GM10266 (cell line): ENCODE measurements around the gene TET2.

Experiments
- DNase-seq: peaks from one replicate; pipeline ENCODE4 v3.0.0; 2012; ENCODE audit errors: extremely low spot score
- CTCF ChIP-seq: IDR thresholded peaks from 2 replicates; pipeline ENCODE4 v1.5.1; 2012; ENCODE audit warnings: mild to moderate bottlenecking, low read depth; ENCODE audit not compliant: control insufficient read depth, insufficient read depth; ENCODE audit errors: missing control alignments

The TET2 gene

GRCh38 chr4:105149771-105150170, 3.1 kb downstream of the TET2 start:
- no peak for TF ChIP-seq CTCF
- no peak for DNase-seq

- no peak for TF ChIP-seq CTCF
- no peak for DNase-seq
Measured at GRCh38 chr4:105150503-105150902, 3.8 kb downstream of the TET2 start.

GRCh38 chr4:105153749-105154148, 7.1 kb downstream of the TET2 start:
- no peak for TF ChIP-seq CTCF
- DNase-seq, result no peak

- no peak for DNase-seq
- no peak for TF ChIP-seq CTCF
Measured at GRCh38 chr4:105154576-105154975, 7.9 kb downstream of the TET2 start.

- DNase-seq, result no peak
- TF ChIP-seq CTCF, result no peak
Measured at GRCh38 chr4:105155426-105155825, 8.8 kb downstream of the TET2 start.

GRCh38 chr4:105158837-105159236, 12.2 kb downstream of the TET2 start:
- no peak for TF ChIP-seq CTCF
- no peak for DNase-seq

GRCh38 chr4:105162123-105162796, 15.6 kb downstream of the TET2 start:
- TF ChIP-seq CTCF, result no peak
- DNase-seq, result no peak
